HTERT RPE-1 (cell line): ENCODE data around the gene DYDC2.
"Not testable (repeated sequence)": the region's sequence is repeated elsewhere in the genome, so short reads cannot be mapped to it uniquely, and the experiment has no call there.

Experiments used
- in situ Hi-C: fragments of 300-500 bp; cut with MboI; formaldehyde crosslinking; loops from 4 replicates; pipeline ENCODE4 v1.14.3; 2020; ENCODE audit warnings: low sequenced_read_pairs

The DYDC2 gene

GRCh38 chr10:80411681-80412220 lies 55.2 kb downstream of the DYDC2 start:
- in situ Hi-C loops, result no loop called here

- in situ Hi-C loops, result no loop called here
These were observed 55.9 kb downstream of the DYDC2 start for GRCh38 chr10:80412486-80412885.

GRCh38 chr10:80413271-80413996 lies 56.9 kb downstream of the DYDC2 start:
- in situ Hi-C loops, result no loop called here

- in situ Hi-C loops, result no loop called here
These were observed 57.7 kb downstream of the DYDC2 start for GRCh38 chr10:80414142-80414895.

- in situ Hi-C loops, result no loop called here
These were observed 59.3 kb downstream of the DYDC2 start for GRCh38 chr10:80415734-80416478.

- in situ Hi-C loops, result no loop called here
These were observed 60.0 kb downstream of the DYDC2 start for GRCh38 chr10:80416479-80417098.

GRCh38 chr10:80417256-80417655 lies 60.7 kb downstream of the DYDC2 start:
- in situ Hi-C loops, result not testable (repeated sequence)
